Stimulated activated CD4-positive, alpha-beta T cell treated with anti-CD3 and anti-CD28 coated beads, TNF-alpha, amount 100 ng/mL, for 24 hours (primary cell): ENCODE results near the gene HPCAL1.
A peak's percentile ranks its signal among the peaks of the same experiment; 100 is the strongest.
"Not testable (repeated sequence)": the region's sequence is repeated elsewhere in the genome, so short reads cannot be mapped to it uniquely, and the experiment has no call there.

Experiments
- DNase-seq, 3 experiments: peaks; one replicate each; pipeline ENCODE4 v3.0.0-alpha.2; 2020; ENCODE audit warnings: low read depth in 3 of 3

Gene HPCAL1

GRCh38 chr2:10302479-10303180 lies at the start of gene HPCAL1:
TSS of gene HPCAL1 (plus strand) at chr2:10302904. CDS start at chr2:10419758, 116,854 bp downstream.
- peak; percentile 39 to 82 (median 59) for DNase-seq

DNA sequence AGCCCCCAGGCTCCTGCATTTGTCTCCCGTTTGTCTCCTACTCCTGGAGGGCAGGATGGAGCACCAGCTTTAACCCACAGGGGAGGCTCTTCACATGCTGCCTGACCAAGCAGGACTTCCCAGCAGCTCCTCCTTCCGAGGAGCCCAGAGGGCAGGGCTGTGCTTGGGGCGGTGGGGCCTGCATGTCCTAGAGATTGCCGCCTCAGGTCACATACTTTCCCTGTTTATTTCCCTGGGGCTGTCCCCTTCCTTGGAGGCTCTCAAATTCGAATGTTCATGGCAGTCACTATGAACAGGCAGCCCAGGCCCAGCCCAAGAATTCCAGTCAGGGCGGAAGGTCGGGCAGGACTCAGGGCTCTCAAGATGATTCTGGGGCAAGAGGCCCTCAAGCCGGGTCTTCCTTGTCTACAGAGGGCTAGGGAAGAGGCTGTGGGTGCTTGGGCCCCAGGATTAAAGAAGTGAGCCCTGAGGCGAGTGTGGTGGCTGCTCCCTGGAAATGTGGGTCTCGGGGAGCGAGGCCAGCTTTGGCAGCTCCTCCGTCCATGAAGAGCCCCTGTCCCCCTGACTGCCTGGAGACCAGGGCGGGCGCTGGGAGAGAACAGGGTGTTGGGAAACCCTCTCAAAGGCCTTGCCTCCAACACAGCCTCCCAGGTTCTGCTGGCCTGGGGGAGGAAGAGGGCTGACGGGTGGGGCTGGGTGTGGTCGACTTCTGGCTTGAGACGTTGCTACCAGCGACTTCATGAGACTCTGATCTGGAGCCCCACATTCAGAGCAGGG lies 48.9 kb upstream of the HPCAL1 start:
- DNase-seq = no peak

GRCh38 chr2:10254373-10255188 lies 48.1 kb upstream of the HPCAL1 start:
- DNase-seq = no peak

DNA sequence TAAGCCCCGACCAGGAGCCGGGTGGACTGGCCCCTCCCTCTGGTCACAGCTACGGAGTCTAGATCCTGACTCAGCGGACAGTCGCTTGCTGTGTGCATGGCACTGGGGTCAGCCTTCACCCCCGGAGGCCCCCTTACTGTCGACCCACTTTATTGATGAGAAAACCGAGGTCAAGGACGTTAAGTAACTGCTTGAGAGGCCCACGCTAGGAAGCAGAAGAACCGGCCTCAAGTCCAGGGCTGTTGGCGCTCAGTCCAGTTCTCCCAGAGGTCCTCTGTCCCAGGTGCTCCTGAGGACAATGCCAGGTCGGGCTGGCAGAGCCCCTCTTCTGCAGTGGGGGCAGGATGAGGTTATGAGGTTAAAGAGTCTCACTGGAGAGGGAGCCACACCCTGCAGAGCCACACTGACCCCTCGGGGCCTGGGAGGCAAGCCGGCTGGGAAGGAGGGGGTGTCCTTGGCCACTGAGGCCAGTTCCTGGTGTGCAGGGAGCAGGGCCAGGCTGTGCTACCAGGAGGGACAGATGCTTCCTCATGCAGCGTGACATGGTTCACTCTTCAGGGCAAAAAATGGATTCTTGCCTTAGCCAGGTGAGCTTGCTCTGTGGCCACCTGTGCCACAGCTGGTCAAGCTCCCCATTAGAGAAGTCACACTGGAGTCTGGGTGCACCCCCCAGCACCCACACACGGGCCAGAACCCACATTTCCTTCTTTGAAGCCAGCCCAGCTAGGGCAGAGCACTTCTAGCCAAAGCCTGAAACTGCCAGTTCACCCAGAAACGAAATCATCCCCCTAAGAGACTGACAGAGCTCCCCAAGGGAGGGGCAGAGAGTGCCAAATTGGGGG lies 47.3 kb upstream of the HPCAL1 start:
- no peak for DNase-seq

GRCh38 chr2:10256031-10256514 lies 46.6 kb upstream of the HPCAL1 start:
- no peak for DNase-seq

- no peak for DNase-seq
Observed at GRCh38 chr2:10256515-10257031, 46.1 kb upstream of the HPCAL1 start.

DNA sequence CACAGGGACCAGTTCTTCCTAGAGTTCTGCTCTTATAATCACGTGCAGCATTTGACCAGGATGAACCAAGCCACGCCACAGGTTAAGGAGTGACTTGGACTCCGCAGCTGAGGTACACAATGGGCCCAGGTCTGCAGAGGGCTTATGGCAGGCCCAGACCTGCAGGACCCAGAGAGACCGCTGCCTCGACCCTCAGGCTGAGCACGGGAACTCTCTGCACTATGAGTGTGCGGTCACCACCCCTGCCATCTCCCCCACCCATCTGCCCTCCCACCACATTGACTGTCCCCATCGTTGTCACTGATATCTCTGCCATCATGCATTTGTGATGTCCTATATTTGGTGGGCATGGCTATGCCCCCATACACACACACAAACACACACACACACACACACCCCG lies 45.7 kb upstream of the HPCAL1 start:
- DNase-seq = no peak

GRCh38 chr2:10257500-10258147 lies 45.1 kb upstream of the HPCAL1 start:
- DNase-seq = no peak

- no peak for DNase-seq
Observed at GRCh38 chr2:10258326-10258725, 44.4 kb upstream of the HPCAL1 start.

DNA sequence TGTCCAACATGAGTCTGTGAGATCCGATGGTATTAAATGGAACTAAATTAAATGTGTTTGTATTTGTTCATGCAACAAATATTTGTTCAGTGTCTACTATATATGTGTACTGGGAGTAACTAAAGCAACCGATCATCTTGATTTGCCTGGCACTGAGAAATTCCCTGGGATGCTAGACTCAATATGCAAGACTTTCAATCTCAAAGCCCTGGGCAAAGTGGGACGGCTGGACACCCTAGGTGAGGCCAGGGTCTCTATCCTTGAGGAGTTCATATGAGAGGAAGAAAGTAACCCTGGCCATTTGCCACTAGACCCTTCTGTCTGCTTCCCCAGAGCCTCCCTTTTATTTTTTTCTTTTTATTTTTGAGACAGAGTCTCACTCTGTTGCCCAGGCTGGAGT lies 44.0 kb upstream of the HPCAL1 start:
- DNase-seq = no peak

GRCh38 chr2:10260130-10260529 lies 42.6 kb upstream of the HPCAL1 start:
- no peak for DNase-seq

- not testable (repeated sequence) for DNase-seq
Observed at GRCh38 chr2:10263526-10263925, 39.2 kb upstream of the HPCAL1 start.

DNA sequence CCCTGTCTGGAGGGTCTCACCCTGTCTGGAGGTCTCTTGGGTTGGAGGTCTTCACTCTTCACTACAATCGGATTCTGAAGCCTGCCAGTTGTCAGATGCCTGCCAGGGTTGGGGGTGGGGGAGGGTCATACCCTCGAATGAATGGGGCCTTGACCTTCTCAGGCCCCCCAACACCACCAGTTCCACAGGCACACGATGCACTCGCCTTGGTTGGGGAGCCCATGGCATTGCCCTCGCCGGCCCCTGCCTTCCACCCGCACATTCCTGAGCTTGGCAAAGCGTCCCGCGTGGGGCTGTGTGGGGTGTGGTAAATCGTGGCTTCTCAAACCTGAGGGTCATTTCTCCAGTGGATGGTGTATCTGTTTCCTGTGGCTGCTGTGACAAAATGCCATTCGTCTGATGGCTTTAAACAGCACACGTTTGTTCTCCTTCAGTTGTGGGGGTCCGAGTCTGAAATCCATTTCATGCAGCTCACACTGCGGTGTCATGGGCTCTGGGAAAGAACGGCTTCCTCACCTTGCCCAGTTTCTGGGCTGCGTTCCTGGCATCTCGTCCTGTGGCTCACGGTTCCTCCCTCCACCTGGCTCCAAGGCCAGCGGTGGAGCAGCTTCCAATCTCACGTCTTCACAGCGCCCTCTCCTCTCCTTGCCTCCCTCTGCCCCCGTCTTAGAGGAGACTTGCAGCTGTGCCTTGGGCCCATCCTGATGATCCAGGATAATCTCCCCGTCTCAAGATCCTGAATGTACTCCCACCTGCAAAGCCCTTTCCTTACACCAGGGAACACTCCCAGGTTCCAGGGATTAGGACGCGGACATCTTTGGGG lies 38.0 kb upstream of the HPCAL1 start:
- no peak for DNase-seq

DNA sequence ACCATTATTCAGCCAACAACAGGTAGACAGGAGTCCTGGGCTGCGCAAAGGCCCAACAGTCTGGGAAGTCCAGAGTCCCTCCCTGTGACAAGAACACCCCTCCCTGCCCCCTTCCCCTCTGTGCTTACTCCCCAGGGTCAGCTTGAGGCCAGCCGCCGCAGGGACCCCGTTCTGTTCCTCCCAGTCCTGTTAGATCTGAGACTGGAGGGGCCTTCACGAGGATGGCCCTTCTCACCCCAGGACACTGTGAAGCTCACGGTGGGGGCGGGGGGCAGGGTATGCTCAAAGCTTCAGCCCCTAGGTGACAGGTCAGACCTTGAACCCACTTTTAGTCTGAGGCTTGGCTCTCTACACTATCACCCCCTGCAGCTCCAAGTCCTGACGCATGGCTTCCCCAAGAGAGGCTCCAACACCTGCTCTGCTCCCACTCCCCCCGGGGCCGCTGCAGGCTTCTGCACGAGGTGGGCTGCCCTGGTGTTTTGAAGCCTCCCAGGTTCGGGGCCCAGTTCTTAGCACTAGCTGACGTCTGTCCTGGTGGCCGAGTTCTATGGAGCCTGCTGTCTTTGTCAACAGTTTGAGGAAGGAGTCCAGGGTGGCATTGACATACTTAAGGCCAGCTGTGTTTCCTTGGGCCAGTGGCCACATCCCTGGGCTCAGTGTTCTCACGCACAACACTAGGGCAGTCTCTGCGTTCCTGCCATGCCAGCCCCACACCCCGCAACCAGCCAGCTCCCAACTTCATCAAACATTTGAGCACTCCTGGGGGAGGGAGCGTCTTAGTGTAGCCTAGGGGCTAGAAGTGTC lies 37.2 kb upstream of the HPCAL1 start:
- DNase-seq = no peak

DNA sequence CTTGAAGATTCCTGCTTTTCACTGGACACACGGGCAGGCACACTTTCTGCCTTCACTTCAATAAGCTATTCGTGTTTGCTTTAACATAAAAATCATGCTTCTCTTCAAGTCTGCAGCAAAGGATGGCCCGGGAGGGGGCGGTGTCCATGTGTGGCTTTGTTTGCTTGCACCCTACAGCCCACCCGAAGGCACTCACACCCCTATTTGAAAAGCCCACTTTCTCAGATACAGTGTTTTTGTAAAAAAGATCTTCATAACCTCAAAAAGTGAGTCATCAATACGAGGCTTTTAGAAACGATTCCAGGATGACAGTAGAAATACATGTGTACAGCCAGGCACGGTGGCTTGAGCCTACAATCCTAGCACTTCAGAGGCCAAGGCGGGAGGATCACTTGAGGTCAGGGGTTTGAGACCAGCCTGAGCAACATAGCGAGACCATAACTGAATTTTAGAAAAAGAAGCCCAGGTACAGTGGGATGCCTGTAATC lies 36.5 kb upstream of the HPCAL1 start:
- no peak for DNase-seq

DNA sequence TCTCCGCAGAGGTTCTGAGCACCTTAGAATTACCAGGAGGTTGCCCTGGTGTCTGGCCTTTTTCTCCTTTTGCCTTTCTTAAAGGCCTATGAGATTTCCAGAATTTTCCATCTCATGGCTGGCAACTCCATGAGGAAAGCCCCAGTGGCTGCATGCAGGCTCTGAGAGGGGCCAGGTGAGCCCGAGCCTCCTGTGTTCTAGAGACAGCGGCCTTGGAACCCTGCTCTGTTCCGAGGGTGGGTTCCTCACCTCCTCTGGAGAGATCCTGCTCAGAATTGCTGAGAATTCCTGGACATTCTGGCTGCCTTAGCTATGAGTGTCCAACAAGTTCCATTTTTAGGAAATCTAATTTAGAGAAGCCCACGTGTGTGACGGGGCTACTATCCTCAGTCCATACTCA lies 35.7 kb upstream of the HPCAL1 start:
- DNase-seq = no peak

- no peak for DNase-seq
Observed at GRCh38 chr2:10267551-10268465, 34.9 kb upstream of the HPCAL1 start.

DNA sequence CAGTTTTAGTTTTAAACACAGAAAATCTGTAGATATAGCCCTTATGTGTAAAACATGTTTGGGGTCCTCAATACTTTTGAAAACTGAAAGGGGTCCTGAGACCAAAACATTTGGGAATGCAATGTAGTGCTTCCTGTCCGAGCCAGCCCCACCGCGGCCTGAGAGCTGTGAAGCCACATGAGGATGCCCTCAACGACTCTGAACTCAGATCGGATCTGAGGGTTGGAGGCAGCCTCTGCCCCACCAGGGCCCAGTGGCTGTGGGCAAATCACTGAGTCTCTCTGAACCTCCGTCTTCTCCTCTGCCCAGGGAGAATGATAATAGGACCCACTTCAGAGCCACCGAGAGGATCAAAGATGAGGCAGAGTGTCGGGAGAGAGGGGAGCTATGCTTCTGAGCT lies 33.4 kb upstream of the HPCAL1 start:
- DNase-seq = no peak
